IMR-90 (cell line): ENCODE results near the gene ACOXL. TPM values are rescaled to one million over a fixed set of nuclear protein-coding genes. Genes with fewer than 3 reads are reported as not detected.

ENCODE experiments used
- ATAC-seq: fragments of 200-7000 bp; cut with Tn5 transposase; 2 replicates; pipeline ENCODE4 v1.9.1; 2020; ENCODE audit warnings: low read depth, mild to moderate bottlenecking, moderate library complexity
- BruUV-seq: library from RNA; stranded (reverse); fragments of 400-500 nt; replicated peaks from 2 replicates; lab custom pipeline; 2021; lab: Mats Ljungman, UMichigan
- CTCF ChIA-PET: fragments of 300-600 bp; formaldehyde crosslinking; extraction: SDS; loops from one replicate; lab custom pipeline; 2021; ENCODE audit warnings: antibody characterized with exemption; lab: Yijun Ruan, JAX
- POLR2A ChIA-PET: fragments of 300-600 bp; sonication (Branson Sonifier 250); formaldehyde crosslinking; loops from one replicate; lab custom pipeline; 2022; ENCODE audit warnings: antibody characterized with exemption; ENCODE audit not compliant: unreplicated experiment; lab: Charles Lee
- DNase-seq: peaks from one replicate; pipeline ENCODE4 v3.0.0; 2013
- H2AFZ ChIP-seq: replicated peaks from 2 replicates; pipeline ENCODE3; 2013; ENCODE audit warnings: low read length, mild to moderate bottlenecking; ENCODE audit not compliant: poor library complexity
- H2AK5ac ChIP-seq: 2 replicates; pipeline ENCODE4 v1.6.1; 2013; ENCODE audit warnings: low read depth, low read length, inconsistent platforms
- H2AK9ac ChIP-seq: replicated peaks from 2 replicates; pipeline ENCODE3; 2013; ENCODE audit warnings: mild to moderate bottlenecking, low read depth, low read length, moderate library complexity; ENCODE audit not compliant: poor library complexity
- H2BK120ac ChIP-seq: 2 replicates; pipeline ENCODE4 v1.6.1; 2013; ENCODE audit warnings: low read depth, low read length, inconsistent platforms
- H2BK15ac ChIP-seq: 3 replicates; pipeline ENCODE4 v1.6.1; 2013; ENCODE audit warnings: low read depth, low read length, inconsistent platforms
- H2BK20ac ChIP-seq: 2 replicates; pipeline ENCODE4 v1.6.1; 2013; ENCODE audit warnings: low read depth, mild to moderate bottlenecking, inconsistent platforms, low read length, moderate library complexity
- H2BK5ac ChIP-seq: 2 replicates; pipeline ENCODE4 v1.6.1; 2013; ENCODE audit warnings: mild to moderate bottlenecking, low read depth, low read length, inconsistent platforms; ENCODE audit not compliant: poor library complexity, severe bottlenecking
- H3K14ac ChIP-seq: replicated peaks from 2 replicates; pipeline ENCODE4 v1.6.1; 2013; ENCODE audit warnings: low read depth, low read length, inconsistent platforms
- H3K18ac ChIP-seq: 2 replicates; pipeline ENCODE4 v1.6.1; 2013; ENCODE audit warnings: low read depth, low read length, control low read depth
- H3K23ac ChIP-seq: 2 replicates; pipeline ENCODE4 v1.6.1; 2013; ENCODE audit warnings: low read depth, low read length, inconsistent platforms
- H3K27ac ChIP-seq: 2 replicates; pipeline ENCODE4 v1.5.1; 2013; ENCODE audit warnings: mild to moderate bottlenecking, control low read depth, low read length; ENCODE audit not compliant: insufficient read depth
- H3K27me3 ChIP-seq: 2 replicates; pipeline ENCODE4 v1.6.1; 2013; ENCODE audit warnings: low read length; ENCODE audit not compliant: control insufficient read depth, insufficient read depth
- H3K36me3 ChIP-seq: 2 replicates; pipeline ENCODE4 v1.6.1; 2013; ENCODE audit warnings: low read length, mixed read lengths; ENCODE audit not compliant: control insufficient read depth, insufficient read depth
- H3K4ac ChIP-seq: 2 replicates; pipeline ENCODE4 v1.6.1; 2013; ENCODE audit warnings: low read depth, low read length, inconsistent platforms
- H3K4me1 ChIP-seq: 2 replicates; pipeline ENCODE4 v1.6.1; 2013; ENCODE audit warnings: low read length, mixed read lengths; ENCODE audit not compliant: control insufficient read depth, insufficient read depth
- H3K4me2 ChIP-seq: 2 replicates; pipeline ENCODE4 v1.6.1; 2013; ENCODE audit warnings: low read depth, mild to moderate bottlenecking, control low read depth, low read length, moderate library complexity
- H3K4me3 ChIP-seq: 2 replicates; pipeline ENCODE4 v1.5.1; 2013; ENCODE audit warnings: low read depth, mild to moderate bottlenecking, control low read depth, low read length, moderate library complexity; ENCODE audit not compliant: insufficient read depth
- H3K56ac ChIP-seq: 2 replicates; pipeline ENCODE4 v1.6.1; 2013; ENCODE audit warnings: low read length, inconsistent platforms; ENCODE audit not compliant: insufficient read depth; ENCODE audit errors: extremely low read depth
- H3K79me1 ChIP-seq, 2 experiments: 2 replicates each; pipeline ENCODE4 v1.6.1; 2013; ENCODE audit warnings: low read length in 2 of 2, inconsistent platforms in 1 of 2, low read depth in 1 of 2
- H3K9ac ChIP-seq: 2 replicates; pipeline ENCODE4 v1.6.1; 2013; ENCODE audit warnings: low read depth, low read length, control low read depth
- H3K9me1 ChIP-seq: 2 replicates; pipeline ENCODE4 v1.6.1; 2013; ENCODE audit warnings: low read length, inconsistent platforms; ENCODE audit not compliant: insufficient read depth
- H3K9me3 ChIP-seq: 2 replicates; pipeline ENCODE4 v1.6.1; 2013; ENCODE audit warnings: low read length; ENCODE audit not compliant: control insufficient read depth, insufficient read depth
- H4K20me1 ChIP-seq: 2 replicates; pipeline ENCODE4 v1.6.1; 2013; ENCODE audit warnings: low read length, inconsistent platforms; ENCODE audit not compliant: insufficient read depth
- H4K5ac ChIP-seq: 2 replicates; pipeline ENCODE4 v1.6.1; 2013; ENCODE audit warnings: mild to moderate bottlenecking, low read depth, low read length, control low read depth
- H4K8ac ChIP-seq, 2 experiments: 2 replicates each; pipeline ENCODE4 v1.6.1; 2013; ENCODE audit warnings: low read depth in 2 of 2, low read length in 2 of 2, control low read depth in 1 of 2, inconsistent platforms in 1 of 2
- H4K91ac ChIP-seq: 2 replicates; pipeline ENCODE4 v1.6.1; 2013; ENCODE audit warnings: low read depth, low read length, inconsistent platforms; ENCODE audit not compliant: insufficient read depth
- BHLHE40 ChIP-seq: fragments of 150-350 bp; IDR thresholded peaks from 2 replicates; pipeline ENCODE4 v1.6.1; 2016; ENCODE audit warnings: mild to moderate bottlenecking, low read depth, low read length
- CHD1 ChIP-seq: IDR thresholded peaks from 2 replicates; pipeline ENCODE4 v1.6.1; 2012; ENCODE audit warnings: low read depth, low read length, improper control_type of control experiment
- FOS ChIP-seq: fragments of 150-350 bp; IDR thresholded peaks from 2 replicates; pipeline ENCODE4 v1.6.1; 2016; ENCODE audit warnings: low read depth, low read length
- MAFK ChIP-seq: IDR thresholded peaks from 2 replicates; pipeline ENCODE4 v1.6.1; 2012; ENCODE audit warnings: low read depth, low read length, improper control_type of control experiment
- MXI1 ChIP-seq: IDR thresholded peaks from 2 replicates; pipeline ENCODE4 v1.6.1; 2012; ENCODE audit warnings: low read depth, mild to moderate bottlenecking, low read length, moderate library complexity, borderline replicate concordance
- POLR2A ChIP-seq: IDR thresholded peaks from 2 replicates; pipeline ENCODE4 v1.6.1; 2012; ENCODE audit warnings: mild to moderate bottlenecking, low read depth, low read length
- RAD21 ChIP-seq: IDR thresholded peaks from 2 replicates; pipeline ENCODE4 v1.6.1; 2012; ENCODE audit warnings: low read length, improper control_type of control experiment
- RCOR1 ChIP-seq: IDR thresholded peaks from 2 replicates; pipeline ENCODE4 v1.6.1; 2012; ENCODE audit warnings: mild to moderate bottlenecking, low read length, improper control_type of control experiment; ENCODE audit not compliant: insufficient replicate concordance
- RFX5 ChIP-seq: IDR thresholded peaks from 2 replicates; pipeline ENCODE4 v1.8.0; 2012; ENCODE audit warnings: low read depth, mild to moderate bottlenecking, low read length, moderate library complexity
- SMC3 ChIP-seq: fragments of 150-350 bp; IDR thresholded peaks from 2 replicates; pipeline ENCODE4 v1.6.1; 2016; ENCODE audit warnings: low read depth, mild to moderate bottlenecking, antibody characterized with exemption, low read length, moderate library complexity
- WGBS, 2 experiments: methylation state at CpG; one replicate each; pipeline versions ENCODE4 v1.1.5 to v1.1.7; 2013; ENCODE audit warnings: missing lambda C conversion rate in 2 of 2; ENCODE audit not compliant: insufficient read length in 1 of 2; ENCODE audit errors: extremely low coverage in 2 of 2; 5-methylcytosine and 5-hydroxymethylcytosine counted together
- dilution Hi-C: fragments of 300-500 bp; cut with HindIII; formaldehyde crosslinking; loops from one replicate; pipeline ENCODE4 v1.14.3; 2018; ENCODE audit warnings: low sequenced_read_pairs; ENCODE audit not compliant: unreplicated experiment
- in situ Hi-C: fragments of 300-500 bp; cut with MboI; formaldehyde crosslinking; loops from 3 replicates; pipeline ENCODE4 v1.14.3; 2019; ENCODE audit warnings: low sequenced_read_pairs, inconsistent platforms, mixed read lengths
- intact Hi-C: fragments of 100-400 bp; cut with micrococcal nuclease; formaldehyde crosslinking; loops from 2 replicates; pipeline ENCODE4 v1.10.0; 2022
- polyA plus RNA-seq, 3 experiments: library from polyadenylated mRNA; depleted of rRNA; stranded (reverse); fragments of >200 nt; gene quantifications; 2 replicates each; pipeline ENCODE4 v1.2.3, GENCODE V29; 2012; ENCODE audit warnings: low replicate concordance in 1 of 3
- total RNA-seq: library from RNA; depleted of rRNA; stranded (reverse); fragments of >200 nt; gene quantifications from 2 replicates; pipeline ENCODE4 v1.2.3, GENCODE V29; 2012
- TF ChIP-seq, protein P1 (sequence below): fragments of 150-350 bp; IDR thresholded peaks from 2 replicates; pipeline ENCODE4 v1.6.1; 2017; ENCODE audit warnings: mild to moderate bottlenecking, antibody characterized with exemption, low read length, low read depth
- TF ChIP-seq, protein P2 (sequence below): fragments of 150-350 bp; IDR thresholded peaks from 2 replicates; pipeline ENCODE4 v1.6.1; 2016; ENCODE audit warnings: low read depth, mild to moderate bottlenecking, low read length, moderate library complexity, borderline replicate concordance
- TF ChIP-seq, protein P3 (sequence below): conservative IDR thresholded peaks from 2 replicates; pipeline ENCODE4 v1.5.1; 2012; ENCODE audit warnings: mild to moderate bottlenecking, low read depth, low read length, improper control_type of control experiment

ACOXL gene
- total and polyA plus RNA-seq, 2 of the 4 experiments (the other 2 are of a cell fraction) = not detected

DNA sequence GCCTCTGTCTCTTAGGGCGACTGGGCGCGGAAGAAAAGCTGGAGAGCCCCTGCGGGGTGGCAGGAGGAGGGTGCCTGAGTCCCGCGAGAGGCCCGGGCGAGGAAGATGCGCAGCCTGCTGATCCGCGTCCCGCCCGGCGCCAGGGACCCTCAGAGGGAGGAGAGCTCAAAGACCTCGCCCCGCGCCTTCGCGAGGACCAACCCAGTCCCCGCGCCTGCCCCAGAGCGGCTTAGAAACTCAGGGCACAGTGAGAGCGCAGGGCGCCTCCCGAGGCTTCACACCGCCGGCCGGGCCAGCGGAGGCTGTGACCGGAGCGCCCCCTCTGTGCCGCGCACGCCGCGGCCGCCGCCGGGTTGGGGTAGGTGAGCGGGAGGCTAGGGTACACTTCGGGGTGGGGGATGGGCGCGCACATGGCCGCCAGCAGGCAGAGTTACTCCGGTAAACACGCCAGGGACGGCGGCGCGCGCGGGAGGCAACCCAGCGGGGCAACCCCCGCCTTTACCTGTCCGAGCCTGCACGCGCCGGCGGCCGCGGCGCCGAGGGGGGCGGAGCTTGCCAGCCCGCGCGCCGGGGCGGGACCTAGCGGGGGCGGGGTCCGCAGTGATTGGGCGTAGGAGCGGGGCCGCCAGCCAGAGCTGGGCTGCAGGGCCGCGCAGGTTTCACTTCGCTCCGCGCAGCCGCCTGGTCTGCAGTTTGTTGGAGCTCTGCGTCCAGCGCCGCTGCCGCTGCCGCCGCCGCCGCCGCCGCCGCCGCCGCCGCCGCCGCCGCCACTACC, 388.1 kb downstream of the ACOXL start, which contains the start of gene BCL2L11:
BCL2L11 (plus strand) TSS at position 662 of the 775 bp plus-strand sequence. CDS start 2,832 bp downstream, outside the sequence.
- in situ Hi-C loops = no loop called here
- H2AFZ ChIP-seq = peak within 1 kb of the TSS; percentile 95
- H2BK5ac ChIP-seq = no peak within 1 kb of the TSS
- BruUV-seq = no TSS peak
- H3K9ac ChIP-seq = peak within 1 kb of the TSS; percentile 69
- H3K56ac ChIP-seq = no peak within 1 kb of the TSS
- H4K20me1 ChIP-seq = peaks cover 18% of the 10 kb centered on the region
- H3K9me3 ChIP-seq = peaks cover 3% of the 10 kb centered on the region; the same call in 1 of the 2 replicates
- intact Hi-C loops = no loop called here
- peaks cover 2% of the 10 kb centered on the region for H3K4me1 ChIP-seq
- peak within 1 kb of the TSS; percentile 29 for H2AK9ac ChIP-seq
- H3K18ac ChIP-seq = no peak within 1 kb of the TSS
- H3K36me3 ChIP-seq = peaks cover 8% of the 10 kb centered on the region
- POLR2A ChIA-PET = interaction anchor here (0.6 kb wide), 2 partner anchors 89 to 564 kb away, joined by 3 read pairs; no protein-coding TSS in a partner anchor
- H3K23ac ChIP-seq = peak within 1 kb of the TSS; percentile 17; the same call in 1 of the 2 replicates
- H2BK15ac ChIP-seq = no peak within 1 kb of the TSS
- 2% methylated on average over 44 of the region's 98 CpGs; no CpG with 5 or more reads in 1 of the 2 experiments for WGBS, 2 experiments
- dilution Hi-C loops = no loop called here
- peak; percentile 33; the same call in 1 of the 2 replicates for TF ChIP-seq MXI1
- TF ChIP-seq, protein P1, sequence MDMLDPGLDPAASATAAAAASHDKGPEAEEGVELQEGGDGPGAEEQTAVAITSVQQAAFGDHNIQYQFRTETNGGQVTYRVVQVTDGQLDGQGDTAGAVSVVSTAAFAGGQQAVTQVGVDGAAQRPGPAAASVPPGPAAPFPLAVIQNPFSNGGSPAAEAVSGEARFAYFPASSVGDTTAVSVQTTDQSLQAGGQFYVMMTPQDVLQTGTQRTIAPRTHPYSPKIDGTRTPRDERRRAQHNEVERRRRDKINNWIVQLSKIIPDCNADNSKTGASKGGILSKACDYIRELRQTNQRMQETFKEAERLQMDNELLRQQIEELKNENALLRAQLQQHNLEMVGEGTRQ = no peak
- TF ChIP-seq, protein P2, sequence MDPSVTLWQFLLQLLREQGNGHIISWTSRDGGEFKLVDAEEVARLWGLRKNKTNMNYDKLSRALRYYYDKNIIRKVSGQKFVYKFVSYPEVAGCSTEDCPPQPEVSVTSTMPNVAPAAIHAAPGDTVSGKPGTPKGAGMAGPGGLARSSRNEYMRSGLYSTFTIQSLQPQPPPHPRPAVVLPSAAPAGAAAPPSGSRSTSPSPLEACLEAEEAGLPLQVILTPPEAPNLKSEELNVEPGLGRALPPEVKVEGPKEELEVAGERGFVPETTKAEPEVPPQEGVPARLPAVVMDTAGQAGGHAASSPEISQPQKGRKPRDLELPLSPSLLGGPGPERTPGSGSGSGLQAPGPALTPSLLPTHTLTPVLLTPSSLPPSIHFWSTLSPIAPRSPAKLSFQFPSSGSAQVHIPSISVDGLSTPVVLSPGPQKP = no peak
- TF ChIP-seq SMC3 = no peak
- TF ChIP-seq BHLHE40 = 0 out of 2 replicates have a peak, but pooled peaks have one; percentile 16
- no peak for TF ChIP-seq RCOR1
- no peak for TF ChIP-seq MAFK
- TF ChIP-seq CHD1 = no peak
- no peak for TF ChIP-seq FOS
- peak; percentile 90 for TF ChIP-seq POLR2A
- TF ChIP-seq RFX5 = no peak
- no peak; the same call in 1 of the 2 replicates for TF ChIP-seq RAD21
- TF ChIP-seq, protein P3, sequence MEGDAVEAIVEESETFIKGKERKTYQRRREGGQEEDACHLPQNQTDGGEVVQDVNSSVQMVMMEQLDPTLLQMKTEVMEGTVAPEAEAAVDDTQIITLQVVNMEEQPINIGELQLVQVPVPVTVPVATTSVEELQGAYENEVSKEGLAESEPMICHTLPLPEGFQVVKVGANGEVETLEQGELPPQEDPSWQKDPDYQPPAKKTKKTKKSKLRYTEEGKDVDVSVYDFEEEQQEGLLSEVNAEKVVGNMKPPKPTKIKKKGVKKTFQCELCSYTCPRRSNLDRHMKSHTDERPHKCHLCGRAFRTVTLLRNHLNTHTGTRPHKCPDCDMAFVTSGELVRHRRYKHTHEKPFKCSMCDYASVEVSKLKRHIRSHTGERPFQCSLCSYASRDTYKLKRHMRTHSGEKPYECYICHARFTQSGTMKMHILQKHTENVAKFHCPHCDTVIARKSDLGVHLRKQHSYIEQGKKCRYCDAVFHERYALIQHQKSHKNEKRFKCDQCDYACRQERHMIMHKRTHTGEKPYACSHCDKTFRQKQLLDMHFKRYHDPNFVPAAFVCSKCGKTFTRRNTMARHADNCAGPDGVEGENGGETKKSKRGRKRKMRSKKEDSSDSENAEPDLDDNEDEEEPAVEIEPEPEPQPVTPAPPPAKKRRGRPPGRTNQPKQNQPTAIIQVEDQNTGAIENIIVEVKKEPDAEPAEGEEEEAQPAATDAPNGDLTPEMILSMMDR = peak; percentile 18; the same call in 1 of the 2 replicates
- H2AK5ac ChIP-seq = no peak within 1 kb of the TSS
- ATAC-seq = peak; percentile 82
- peak within 1 kb of the TSS; percentile 73 for H3K4me3 ChIP-seq
- H4K91ac ChIP-seq = no peak within 1 kb of the TSS
- no peak within 1 kb of the TSS for H3K4ac ChIP-seq
- peaks cover 0 to 8% of the 10 kb centered on the region in 2 experiments; a peak in 1 of 4 replicates for H3K79me1 ChIP-seq
- H2BK20ac ChIP-seq = no peak within 1 kb of the TSS
- H3K4me2 ChIP-seq = peak within 1 kb of the TSS; percentile 88
- H3K27me3 ChIP-seq = peaks cover 14% of the 10 kb centered on the region
- CTCF ChIA-PET = interaction anchor here (0.7 kb wide), 1 partner anchor 581 kb away, joined by 3 read pairs; no protein-coding TSS in a partner anchor
- H3K9me1 ChIP-seq = no peaks in the 10 kb centered on the region
- peak within 1 kb of the TSS; percentile 46 for H3K27ac ChIP-seq
- no peak within 1 kb of the TSS for H4K5ac ChIP-seq
- no peak within 1 kb of the TSS for H4K8ac ChIP-seq
- no peak within 1 kb of the TSS for H3K14ac ChIP-seq
- H2BK120ac ChIP-seq = no peak within 1 kb of the TSS
- DNase-seq = peak; percentile 89
